Measurements from ENCODE around the gene CALCOCO1. TPM values are rescaled to one million over a fixed set of nuclear protein-coding genes. Genes with fewer than 3 reads are reported as not detected.

Gene CALCOCO1
- total and polyA plus RNA-seq, 2 of the 13 experiments (the other 11 are each of a cell fraction or from before 2014, with no cell fraction given), result 7.7 to 47.7 TPM

- TF ChIP-seq GLMP (CRISPR knock-in tag; IDR thresholded peaks at IDR 0.05; ENCODE audit: borderline replicate concordance), result no peak
- TF ChIP-seq HIVEP1 (CRISPR knock-in tag; IDR thresholded peaks at IDR 0.05), result peak; percentile 76
- no peak; the same call in 1 of the 2 replicates for TF ChIP-seq ZNF383 (CRISPR knock-in tag; IDR thresholded peaks at IDR 0.05; ENCODE audit: borderline replicate concordance)
- peak; percentile 33; the same call in 1 of the 2 replicates for TF ChIP-seq PPARG (CRISPR knock-in tag; conservative IDR thresholded peaks at IDR 0.05)
- TF ChIP-seq ATF7-NPFF (CRISPR knock-in tag; IDR thresholded peaks at IDR 0.05; ENCODE audit: low read depth), result peak; percentile 83
- TF ChIP-seq ZNF710 (CRISPR knock-in tag; IDR thresholded peaks at IDR 0.05; ENCODE audit: borderline replicate concordance), result peak; percentile 89; the same call in 1 of the 2 replicates
- TF ChIP-seq PITX1 (CRISPR knock-in tag; IDR thresholded peaks at IDR 0.05), result peak; percentile 93
- TF ChIP-seq SAFB2 (CRISPR knock-in tag; IDR thresholded peaks at IDR 0.05; ENCODE audit: borderline replicate concordance, low read depth), result peak; percentile 96; the same call in 1 of the 2 replicates
- TF ChIP-seq HDAC1 (CRISPR knock-in tag; IDR thresholded peaks at IDR 0.05), result peak; percentile 87
- peak; percentile 87; the same call in 1 of the 2 replicates for TF ChIP-seq ZNF773 (CRISPR knock-in tag; IDR thresholded peaks at IDR 0.05; ENCODE audit: borderline replicate concordance)
- TF ChIP-seq ZBTB38 (CRISPR knock-in tag; IDR thresholded peaks at IDR 0.05), result peak; percentile 96
- peak; percentile 92 for TF ChIP-seq ASH2L (IDR thresholded peaks at IDR 0.05; ENCODE audit: insufficient read length, low read depth, low read length)
- no peak for TF ChIP-seq THYN1 (CRISPR knock-in tag; IDR thresholded peaks at IDR 0.05; ENCODE audit: borderline replicate concordance, low read depth)
- no peak for TF ChIP-seq NFIB (CRISPR knock-in tag; IDR thresholded peaks at IDR 0.05; ENCODE audit: borderline replicate concordance)
- TF ChIP-seq SIX1 (CRISPR knock-in tag; IDR thresholded peaks at IDR 0.05; ENCODE audit: borderline replicate concordance), result peak; percentile 54; the same call in 1 of the 2 replicates
- 0 out of 2 replicates have a peak, but pooled peaks have one; percentile 21 for TF ChIP-seq ZNF615 (CRISPR knock-in tag; IDR thresholded peaks at IDR 0.05; ENCODE audit: borderline replicate concordance)
- TF ChIP-seq ZNF546 (CRISPR knock-in tag; conservative IDR thresholded peaks at IDR 0.05), result peak; percentile 89
- peak; percentile 63 for TF ChIP-seq MXD4 (CRISPR knock-in tag; IDR thresholded peaks at IDR 0.05)
- peak; percentile 20; the same call in 1 of the 2 replicates for TF ChIP-seq ZNF775 (CRISPR knock-in tag; IDR thresholded peaks at IDR 0.05; ENCODE audit: borderline replicate concordance)
- TF ChIP-seq TFAP4 (IDR thresholded peaks at IDR 0.05; ENCODE audit: borderline replicate concordance, low read depth), result no peak; the same call in 1 of the 2 replicates
- no peak for TF ChIP-seq ZNF740 (CRISPR knock-in tag; IDR thresholded peaks at IDR 0.05)
Observed at GRCh38 chr12:53675701-53676607, 51.3 kb downstream of the CALCOCO1 start, which contains the start of gene ATP5MC2 (continued).

Measured in HepG2 (cell line).